HTR-8/SVneo (cell line): ENCODE results near the gene APBB1IP.
"Not testable (repeated sequence)": the region's sequence is repeated elsewhere in the genome, so short reads cannot be mapped to it uniquely, and the experiment has no call there.

Experiments
- DNase-seq: peaks from one replicate; pipeline ENCODE4 v3.0.0; 2011; ENCODE audit warnings: low spot score, mixed read lengths; ENCODE audit not compliant: insufficient read length
- FAIRE-seq: peaks from 2 replicates; lab custom pipeline; 2011; peaks lifted over from hg19 to GRCh38; lab: Jason Lieb, UNC

APBB1IP gene

GRCh38 chr10:26439406-26440087 is 1.4 kb downstream of the APBB1IP start:
- no peak for DNase-seq
- FAIRE-seq, result no peak

- DNase-seq, result no peak
- no peak for FAIRE-seq
Measured at GRCh38 chr10:26440088-26440470, 1.9 kb downstream of the APBB1IP start.

GRCh38 chr10:26441491-26442214 is 3.5 kb downstream of the APBB1IP start:
- no peak for FAIRE-seq

GRCh38 chr10:26445411-26446031 is 7.4 kb downstream of the APBB1IP start:
- DNase-seq (no peak), FAIRE-seq (no peak)

More at GRCh38 chr10:26441491-26442214, 3.5 kb downstream of the APBB1IP start:
- DNase-seq, result no peak

- DNase-seq (no peak), FAIRE-seq (peak; percentile 69)
Measured at GRCh38 chr10:26446258-26446657, 8.1 kb downstream of the APBB1IP start.

GRCh38 chr10:26448292-26448691 is 10.2 kb downstream of the APBB1IP start:
- DNase-seq (no peak), FAIRE-seq (no peak)

- DNase-seq, result no peak
- FAIRE-seq, result no peak
Measured at GRCh38 chr10:26448706-26449435, 10.7 kb downstream of the APBB1IP start.

- no peak for DNase-seq
- no peak for FAIRE-seq
Measured at GRCh38 chr10:26449726-26450125, 11.6 kb downstream of the APBB1IP start.

- DNase-seq (no peak), FAIRE-seq (no peak)
Measured at GRCh38 chr10:26451903-26452302, 13.8 kb downstream of the APBB1IP start.

GRCh38 chr10:26453850-26454249 is 15.7 kb downstream of the APBB1IP start:
- FAIRE-seq (no peak), DNase-seq (no peak)

GRCh38 chr10:26454891-26455290 is 16.8 kb downstream of the APBB1IP start:
- DNase-seq (no peak), FAIRE-seq (no peak)

GRCh38 chr10:26455567-26456315 is 17.6 kb downstream of the APBB1IP start:
- DNase-seq (no peak), FAIRE-seq (no peak)

GRCh38 chr10:26457088-26457487 is 18.9 kb downstream of the APBB1IP start:
- FAIRE-seq (no peak), DNase-seq (no peak)

GRCh38 chr10:26460736-26461135 is 22.6 kb downstream of the APBB1IP start:
- FAIRE-seq (no peak), DNase-seq (no peak)

GRCh38 chr10:26463986-26464385 is 25.8 kb downstream of the APBB1IP start:
- no peak for DNase-seq
- no peak for FAIRE-seq

- no peak for DNase-seq
- no peak for FAIRE-seq
Measured at GRCh38 chr10:26464632-26465280, 26.6 kb downstream of the APBB1IP start.

- FAIRE-seq, DNase-seq: not testable (repeated sequence)
Measured at GRCh38 chr10:26466531-26466930, 28.4 kb downstream of the APBB1IP start.

- DNase-seq (no peak), FAIRE-seq (no peak)
Measured at GRCh38 chr10:26467639-26468038, 29.5 kb downstream of the APBB1IP start.

GRCh38 chr10:26468291-26468690 is 30.1 kb downstream of the APBB1IP start:
- DNase-seq (no peak), FAIRE-seq (peak; percentile 54)
